WTC11 (cell line): ENCODE measurements around the gene FBXL13.
"Not testable (repeated sequence)": the region's sequence is repeated elsewhere in the genome, so short reads cannot be mapped to it uniquely, and the experiment has no call there.

Source experiments
- ATF3 ChIP-seq: sonication (generic); formaldehyde crosslinking; conservative IDR thresholded peaks from 2 replicates; pipeline ENCODE4 v1.8.1; 2022; ENCODE audit warnings: mild to moderate bottlenecking, missing genetic modification reagents
- FOXP4 ChIP-seq: sonication (generic); formaldehyde crosslinking; IDR thresholded peaks from 2 replicates; pipeline ENCODE4 v1.8.0; 2022; ENCODE audit warnings: mild to moderate bottlenecking, missing genetic modification reagents
- GABPB1 ChIP-seq: sonication (generic); formaldehyde crosslinking; IDR thresholded peaks from 2 replicates; pipeline ENCODE4 v1.8.1; 2023; ENCODE audit warnings: mild to moderate bottlenecking, missing genetic modification reagents
- MAX ChIP-seq: sonication (generic); formaldehyde crosslinking; IDR thresholded peaks from 2 replicates; pipeline ENCODE4 v1.8.0; 2022; ENCODE audit warnings: mild to moderate bottlenecking, missing genetic modification reagents
- SP1 ChIP-seq: sonication (generic); formaldehyde crosslinking; conservative IDR thresholded peaks from 2 replicates; pipeline ENCODE4 v1.8.1; 2022; ENCODE audit warnings: missing genetic modification reagents
- USF2 ChIP-seq: sonication (generic); formaldehyde crosslinking; IDR thresholded peaks from 2 replicates; pipeline ENCODE4 v1.8.1; 2023; ENCODE audit warnings: mild to moderate bottlenecking, missing genetic modification reagents, moderate library complexity

- TF ChIP-seq GABPB1, MAX, USF2, ATF3, FOXP4, SP1 (CRISPR knock-in tag): not testable (repeated sequence)
Measured at GRCh38 chr7:102763295-102763905, 311.2 kb downstream of the FBXL13 start.
